A204.1 (cell line): ENCODE data around the gene IL11RA.
"Not testable (repeated sequence)": the region's sequence is repeated elsewhere in the genome, so short reads cannot be mapped to it uniquely, and the experiment has no call there.

Source experiments
- FAIRE-seq: peaks from 2 replicates; lab custom pipeline; 2012; peaks lifted over from hg19 to GRCh38; lab: Jason Lieb, UNC

IL11RA gene

GRCh38 chr9:34629491-34629808 lies 22.5 kb upstream of the IL11RA start:
- no peak for FAIRE-seq

DNA sequence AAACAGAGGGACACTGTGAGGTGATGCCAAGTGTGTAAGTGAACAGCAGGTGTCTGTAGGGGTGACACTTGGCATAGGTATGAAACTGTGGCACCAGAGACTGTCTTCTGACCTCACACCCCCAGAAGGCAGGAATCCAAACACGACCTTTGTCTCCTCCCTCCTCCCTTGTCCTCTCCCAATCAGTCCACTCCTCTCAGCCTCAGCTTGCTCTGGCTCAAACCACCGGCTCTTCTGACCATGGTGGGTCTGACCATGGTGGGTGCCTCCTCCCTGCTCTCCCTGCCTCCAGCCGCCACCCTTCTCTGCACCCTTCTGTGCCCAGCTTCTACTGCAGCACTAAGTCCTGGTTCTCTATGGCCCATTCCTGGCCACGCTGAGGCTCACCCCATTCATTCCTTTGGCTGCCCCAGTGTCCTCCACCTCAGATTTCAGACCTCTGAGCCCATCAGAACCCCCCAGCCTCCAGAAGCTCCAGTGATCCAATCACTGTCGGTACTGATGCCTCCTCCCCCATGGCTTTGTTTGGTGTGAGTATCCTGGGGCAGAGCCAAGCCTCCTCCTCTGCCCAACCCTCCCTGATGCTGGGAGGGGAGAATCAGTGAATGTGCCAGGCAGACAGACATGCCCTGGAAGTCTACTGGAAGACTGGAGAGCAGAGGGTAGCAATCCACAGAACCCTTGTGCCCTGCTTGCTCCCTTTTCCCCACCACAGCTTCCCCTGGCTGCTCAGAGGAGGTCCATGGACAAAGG lies 21.4 kb upstream of the IL11RA start:
- no peak for FAIRE-seq

- FAIRE-seq, result no peak
These were observed 18.8 kb upstream of the IL11RA start for GRCh38 chr9:34633166-34633565.

GRCh38 chr9:34633851-34634550 lies 18.0 kb upstream of the IL11RA start:
- peak; percentile 21 for FAIRE-seq

DNA sequence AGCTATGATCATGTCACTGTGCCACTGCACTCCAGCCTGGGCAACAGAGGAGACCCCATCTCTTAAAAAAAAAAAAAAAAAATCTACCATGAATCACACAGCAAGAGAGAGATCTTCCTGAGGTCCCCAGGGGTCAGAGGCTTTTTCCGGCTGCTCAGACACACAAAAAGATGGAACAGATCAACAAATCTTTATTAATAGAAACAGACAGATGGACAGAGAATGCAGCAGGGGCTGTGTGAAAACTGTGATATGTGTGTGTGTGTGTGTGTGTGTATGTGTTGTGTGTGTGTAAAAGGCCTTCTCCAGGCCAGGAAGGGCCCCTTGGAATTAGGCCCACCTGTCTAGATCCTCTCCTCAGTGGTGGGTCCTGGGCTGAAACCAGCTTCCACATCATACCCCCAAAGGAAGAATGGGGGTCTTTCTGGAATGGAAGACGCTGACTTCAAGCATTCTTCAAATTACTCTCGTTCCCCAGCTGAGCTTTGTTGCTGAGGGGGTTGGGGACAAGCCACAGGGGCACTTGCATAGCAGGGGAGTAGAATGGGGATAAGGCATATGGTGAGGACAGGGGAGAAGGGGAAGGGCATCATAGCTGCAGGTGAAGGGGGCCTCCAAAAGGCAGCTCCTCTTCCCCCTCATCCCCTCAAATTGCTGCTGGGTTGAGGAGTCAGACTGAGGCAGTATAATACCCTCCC lies 17.3 kb upstream of the IL11RA start:
- FAIRE-seq, result no peak

- FAIRE-seq, result no peak
These were observed 16.4 kb upstream of the IL11RA start for GRCh38 chr9:34635556-34635955.

GRCh38 chr9:34636791-34637355 lies 15.1 kb upstream of the IL11RA start:
- FAIRE-seq, result no peak

- FAIRE-seq, result no peak
These were observed 14.4 kb upstream of the IL11RA start, which contains the start of gene SIGMAR1 for GRCh38 chr9:34637356-34638137. SIGMAR1 (minus strand) TSS chr9:34637787; CDS start chr9:34637697, 90 bp downstream.

GRCh38 chr9:34638138-34638445 lies 13.9 kb upstream of the IL11RA start:
- no peak for FAIRE-seq

- not testable (repeated sequence) for FAIRE-seq
These were observed 12.7 kb upstream of the IL11RA start for GRCh38 chr9:34639322-34639721.

- no peak for FAIRE-seq
These were observed 9.3 kb upstream of the IL11RA start for GRCh38 chr9:34642679-34643078.

DNA sequence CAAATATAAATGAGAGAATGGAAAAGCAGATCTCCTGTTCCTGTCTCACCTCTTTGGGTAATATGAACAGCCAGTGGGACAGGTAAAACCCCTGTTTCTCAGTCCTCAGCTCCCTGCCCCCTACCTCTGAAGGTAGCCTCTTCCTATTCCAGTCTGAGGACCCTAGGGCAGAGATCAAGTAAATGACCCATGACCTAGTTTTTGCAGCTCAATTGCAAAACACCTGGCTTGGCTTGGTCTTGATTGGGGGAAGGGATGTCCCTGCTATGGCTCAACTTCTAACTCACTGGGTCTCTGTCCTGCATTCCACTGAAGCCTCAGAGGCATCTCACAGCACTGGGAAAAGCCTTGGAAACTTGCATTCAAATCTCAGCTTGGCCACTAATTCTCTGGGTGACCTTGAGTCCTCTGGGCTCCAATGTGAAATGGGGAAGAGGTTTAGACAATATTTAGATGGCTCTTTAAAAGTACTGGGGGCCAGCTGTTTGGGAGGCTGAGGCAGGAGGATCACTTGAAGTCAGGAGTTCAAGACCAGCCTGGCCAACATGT lies 7.1 kb upstream of the IL11RA start:
- no peak for FAIRE-seq

DNA sequence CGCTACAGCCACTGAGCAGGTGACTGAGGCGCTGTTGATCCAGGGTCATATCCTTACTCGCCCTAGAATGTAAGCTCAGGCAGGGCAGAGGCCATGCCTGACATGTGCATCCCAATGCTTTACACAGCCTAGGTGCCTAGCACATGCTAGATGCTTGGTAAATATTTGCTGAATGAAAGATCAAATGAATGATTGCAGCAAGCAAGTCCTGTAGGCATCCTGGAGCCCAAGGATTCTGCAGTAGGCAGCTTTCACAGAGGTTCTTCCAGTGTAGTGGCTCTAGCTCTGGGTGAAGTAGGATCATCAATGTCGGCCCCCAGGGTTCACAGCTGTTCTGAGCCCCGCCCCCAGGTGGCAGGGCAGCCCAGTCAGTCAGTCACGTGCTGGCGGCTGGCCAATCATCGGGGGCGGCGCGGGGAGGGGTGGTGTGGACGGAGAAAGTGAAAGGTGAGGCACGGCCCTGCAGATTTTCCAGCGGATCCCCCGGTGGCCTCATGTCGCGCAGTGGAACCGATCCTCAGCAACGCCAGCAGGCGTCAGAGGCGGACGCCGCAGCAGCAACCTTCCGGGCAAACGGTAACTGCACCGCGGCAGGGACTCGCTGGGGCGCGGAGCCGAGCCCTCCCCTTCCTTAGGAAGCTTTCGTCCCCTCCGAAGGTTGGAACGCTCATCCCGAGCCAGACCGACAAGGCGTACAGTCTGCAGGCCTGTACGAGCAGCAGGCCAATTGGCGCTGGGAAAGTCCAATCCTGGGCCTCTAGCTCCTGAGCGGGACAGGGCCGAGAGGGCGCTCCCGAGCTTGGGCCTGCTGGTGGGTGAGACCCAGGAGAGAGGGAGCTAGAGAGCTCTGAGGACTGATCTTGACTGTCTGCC lies 5.5 kb upstream of the IL11RA start, which contains the start of gene GALT:
Gene GALT (plus strand): TSS at position 465 of the 873 bp plus-strand sequence. CDS start 30 bp downstream, at position 495.
- no peak for FAIRE-seq

GRCh38 chr9:34647084-34647403 lies 4.9 kb upstream of the IL11RA start:
- FAIRE-seq, result no peak

DNA sequence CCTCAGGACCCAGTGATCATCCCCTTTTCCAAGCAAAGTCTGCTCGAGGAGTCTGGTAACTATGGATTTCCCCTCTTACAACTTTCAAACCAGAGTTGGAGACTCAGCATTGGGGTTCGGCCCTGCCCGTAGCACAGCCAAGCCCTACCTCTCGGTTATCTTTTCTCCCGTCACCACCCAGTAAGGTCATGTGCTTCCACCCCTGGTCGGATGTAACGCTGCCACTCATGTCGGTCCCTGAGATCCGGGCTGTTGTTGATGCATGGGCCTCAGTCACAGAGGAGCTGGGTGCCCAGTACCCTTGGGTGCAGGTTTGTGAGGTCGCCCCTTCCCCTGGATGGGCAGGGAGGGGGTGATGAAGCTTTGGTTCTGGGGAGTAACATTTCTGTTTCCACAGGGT lies 4.3 kb upstream of the IL11RA start:
- FAIRE-seq, result no peak

DNA sequence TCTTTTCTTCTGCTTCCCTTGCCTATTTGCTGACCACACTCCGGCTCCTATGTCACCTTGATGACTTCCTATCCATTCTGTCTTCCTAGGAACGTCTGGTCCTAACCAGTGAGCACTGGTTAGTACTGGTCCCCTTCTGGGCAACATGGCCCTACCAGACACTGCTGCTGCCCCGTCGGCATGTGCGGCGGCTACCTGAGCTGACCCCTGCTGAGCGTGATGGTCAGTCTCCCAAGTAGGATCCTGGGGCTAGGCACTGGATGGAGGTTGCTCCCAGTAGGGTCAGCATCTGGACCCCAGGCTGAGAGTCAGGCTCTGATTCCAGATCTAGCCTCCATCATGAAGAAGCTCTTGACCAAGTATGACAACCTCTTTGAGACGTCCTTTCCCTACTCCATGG lies 3.3 kb upstream of the IL11RA start:
- FAIRE-seq, result no peak

- no peak for FAIRE-seq
These were observed 1.2 kb upstream of the IL11RA start for GRCh38 chr9:34650816-34651215.

- no peak for FAIRE-seq
These were observed 664 bp upstream of the IL11RA start for GRCh38 chr9:34651321-34651720.

- no peak for FAIRE-seq
These were observed 616 bp downstream of the IL11RA start for GRCh38 chr9:34652602-34653000.

- FAIRE-seq, result no peak
These were observed 1.4 kb downstream of the IL11RA start for GRCh38 chr9:34653151-34654072.
